GM21825 (cell line): ENCODE data around the gene CECR2.

Experiments used
- ATAC-seq: cut with Tn5 transposase; IDR thresholded peaks from one replicate; pipeline ENCODE4 v1.9.1; 2021; ENCODE audit warnings: mild to moderate bottlenecking, moderate library complexity; ENCODE audit not compliant: unreplicated experiment

Gene CECR2

DNA sequence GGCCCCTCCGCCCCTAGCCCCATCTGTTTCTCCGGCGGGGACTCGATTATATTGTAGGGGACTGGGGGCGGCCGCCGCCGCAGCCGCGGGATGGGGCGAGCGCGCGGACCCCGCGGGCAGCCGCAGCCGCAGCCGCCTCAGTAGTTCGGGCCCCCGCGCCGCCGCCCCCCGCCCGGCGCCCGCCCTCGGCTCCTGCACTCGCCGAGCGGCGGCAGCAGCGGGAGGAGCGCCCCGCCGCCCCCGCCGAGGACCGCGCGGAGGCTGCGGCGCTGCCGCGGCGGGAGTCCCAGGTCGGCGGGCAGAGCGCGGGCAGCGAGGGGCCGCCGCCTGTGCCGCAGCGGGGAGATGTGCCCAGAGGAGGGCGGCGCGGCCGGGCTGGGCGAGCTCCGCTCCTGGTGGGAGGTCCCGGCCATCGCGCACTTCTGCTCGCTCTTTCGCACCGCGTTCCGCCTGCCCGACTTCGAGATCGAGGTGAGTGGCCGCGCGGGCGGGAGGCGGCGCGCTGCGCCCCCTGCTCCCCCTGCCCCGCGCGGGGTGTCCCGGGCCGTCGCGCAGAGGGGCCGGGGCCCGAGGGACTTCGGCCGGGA is at the start of gene CECR2:
CECR2 (plus strand) TSS at position 22 of the 587 bp plus-strand sequence; CDS start at position 346, 324 bp downstream.
- no peak for ATAC-seq

DNA sequence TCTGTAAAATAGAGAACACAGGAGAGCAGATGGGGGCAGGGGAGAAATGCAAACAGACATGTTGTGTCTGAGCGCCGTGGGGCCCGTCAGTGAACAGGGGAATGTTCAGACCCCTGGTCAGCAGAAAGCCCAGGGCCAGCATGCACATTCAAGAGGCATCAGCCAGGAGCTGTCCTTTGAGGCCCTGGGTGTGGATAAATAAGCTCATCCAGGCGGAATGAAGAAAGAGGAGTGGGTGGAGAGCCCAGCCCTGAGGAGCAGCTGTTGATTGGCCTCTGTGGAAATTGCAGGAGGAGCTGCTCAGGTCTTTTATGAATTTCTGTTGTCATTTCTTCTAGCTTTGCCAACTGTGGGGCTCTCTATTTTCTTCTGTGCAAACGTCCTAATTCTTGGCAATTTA is 49.7 kb upstream of the CECR2 start:
- no peak for ATAC-seq

DNA sequence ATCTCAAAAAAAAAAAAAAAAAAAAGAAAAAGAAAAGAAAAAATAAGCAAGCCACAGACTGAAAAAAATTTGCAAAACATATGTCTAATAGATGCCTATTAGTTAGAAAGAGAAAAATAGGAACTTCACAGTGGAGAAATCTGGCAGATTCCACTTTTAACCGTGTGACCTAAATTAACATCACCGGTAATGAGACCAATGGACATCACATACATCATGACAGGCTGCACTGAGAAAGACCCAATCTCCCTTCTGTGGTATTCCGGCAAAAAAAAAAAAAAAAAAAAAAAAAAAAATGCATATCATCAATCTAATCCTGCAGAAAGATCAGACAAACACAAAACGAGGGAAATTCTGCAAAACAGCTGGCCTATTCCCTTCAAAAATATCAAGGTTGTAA is 46.7 kb upstream of the CECR2 start:
- no peak for ATAC-seq

DNA sequence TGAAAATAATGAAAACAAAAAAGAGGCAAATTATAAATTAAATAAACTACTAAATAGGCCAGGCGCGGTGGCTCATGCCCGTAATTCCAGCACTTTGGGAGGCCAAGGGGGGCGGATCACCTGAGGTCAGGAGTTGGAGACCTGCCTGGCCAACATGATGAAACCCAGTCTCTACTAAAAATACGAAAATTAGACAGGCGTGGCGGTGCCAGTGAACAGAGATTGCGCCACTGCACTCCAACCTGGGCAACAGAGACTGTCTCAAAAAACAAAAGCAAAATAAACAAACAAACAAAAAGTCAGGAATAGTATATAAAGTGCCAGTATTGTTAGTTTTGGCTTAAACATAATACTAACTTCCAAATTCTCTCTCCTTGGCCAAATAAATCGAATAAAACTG is 37.6 kb upstream of the CECR2 start:
- ATAC-seq: no peak

DNA sequence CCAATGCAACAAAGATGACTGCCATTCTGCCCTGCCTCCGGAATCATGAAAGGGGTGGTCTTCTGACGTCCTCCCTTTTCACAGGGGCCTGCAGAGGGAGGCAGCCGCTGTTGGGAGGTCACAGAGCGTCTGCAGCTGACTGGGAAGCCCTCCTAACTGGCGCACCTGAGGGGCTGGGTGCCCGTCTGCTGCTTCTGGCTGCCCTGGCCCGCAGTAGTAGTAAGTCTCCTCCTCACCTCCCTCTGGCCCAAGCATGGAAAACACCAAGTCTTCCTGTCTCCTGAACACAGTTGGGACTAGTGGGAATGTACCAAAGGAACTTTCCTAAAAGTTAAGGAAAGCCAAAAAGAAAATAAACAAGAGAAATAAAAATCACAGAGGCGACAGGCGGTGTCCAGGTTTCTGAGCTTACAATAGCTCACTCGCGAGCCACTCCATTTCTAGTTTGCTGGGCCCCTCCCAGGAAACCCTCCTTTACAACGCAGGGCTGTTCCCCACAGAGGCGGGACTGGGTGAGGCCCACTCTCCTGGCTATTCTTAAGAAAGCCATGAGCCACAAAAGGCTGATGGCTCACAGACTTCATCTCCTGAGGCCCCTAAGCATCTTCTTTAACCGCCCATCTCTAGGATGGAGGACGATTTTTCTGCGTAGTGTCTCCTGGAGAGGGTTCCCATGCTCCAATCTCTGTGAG is 37.0 kb upstream of the CECR2 start:
- ATAC-seq: no peak

DNA sequence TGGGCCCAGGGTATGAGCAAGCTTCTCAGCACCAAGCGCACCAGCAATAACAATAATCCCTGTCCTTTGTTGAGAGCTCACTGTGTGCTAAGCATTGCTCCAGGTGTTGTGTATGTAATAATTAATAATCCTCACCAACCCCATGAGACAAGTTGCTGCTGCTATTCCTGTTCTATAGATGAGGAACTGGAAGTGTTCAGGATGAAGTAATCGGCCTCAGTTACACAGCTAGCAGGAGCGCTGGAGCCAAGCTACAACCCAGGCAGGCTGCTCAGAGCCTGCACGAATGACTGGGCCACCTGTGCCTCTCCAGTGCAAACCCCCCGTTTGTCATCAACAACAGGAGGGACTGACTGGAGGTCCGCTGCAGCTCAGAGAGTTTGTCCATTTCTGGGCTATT is 35.2 kb upstream of the CECR2 start:
- no peak for ATAC-seq

DNA sequence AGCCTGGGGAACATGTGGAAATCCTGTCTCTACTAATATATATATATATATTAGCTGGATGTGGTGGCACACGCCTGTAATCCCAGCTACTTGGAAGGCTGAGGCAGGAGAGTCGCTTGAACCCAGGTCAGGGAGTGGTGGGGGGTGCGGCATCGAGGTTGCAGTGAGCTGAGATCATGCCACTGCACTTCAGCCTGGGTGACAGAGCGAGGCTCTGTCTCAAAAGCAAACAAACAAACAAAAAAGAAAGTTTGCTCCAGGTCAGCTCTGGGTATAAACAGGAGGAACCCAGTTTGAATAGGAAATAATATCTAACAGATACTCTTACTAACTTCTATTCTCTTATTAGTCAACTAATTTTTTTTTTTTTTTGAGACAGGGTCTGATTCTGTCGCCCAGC is 34.3 kb upstream of the CECR2 start:
- ATAC-seq: no peak

DNA sequence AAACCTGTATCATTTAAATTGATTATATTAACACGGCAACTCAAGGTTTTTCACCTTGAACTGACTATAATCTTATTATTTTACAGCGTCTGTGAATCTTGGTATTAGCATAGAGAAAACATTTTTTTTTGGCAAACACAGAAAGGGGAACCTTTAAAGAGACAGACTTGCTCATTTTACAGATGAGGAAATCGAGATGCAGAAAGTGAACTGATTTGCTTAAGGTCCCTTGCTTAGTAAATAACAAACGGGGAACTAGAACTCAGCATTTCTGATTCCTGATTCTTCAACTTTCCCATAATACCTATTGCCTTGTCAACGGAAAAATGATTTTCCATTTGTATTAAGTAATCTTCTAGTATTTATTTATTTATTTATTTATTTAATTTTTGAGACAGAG is 33.2 kb upstream of the CECR2 start:
- no peak for ATAC-seq

DNA sequence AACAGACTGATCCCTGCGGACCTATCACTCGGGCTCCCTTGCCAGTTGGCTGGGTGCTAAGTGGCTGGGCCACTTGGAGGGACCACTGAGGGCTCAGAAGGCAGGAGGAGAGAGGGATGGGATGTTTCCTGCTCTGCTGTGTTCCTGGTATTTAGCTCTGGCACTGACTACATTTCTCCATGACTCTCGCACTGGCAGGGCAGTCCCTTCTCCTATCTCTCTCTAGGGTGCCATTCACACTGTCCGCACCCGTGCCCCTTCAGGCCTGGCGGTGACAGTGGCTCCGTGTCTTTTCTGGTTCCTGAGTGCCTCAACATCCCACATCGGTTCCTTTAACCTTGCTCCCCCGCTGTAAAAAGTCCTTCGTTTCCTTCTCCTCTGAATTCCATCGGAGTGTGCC is 31.6 kb upstream of the CECR2 start:
- ATAC-seq: no peak

DNA sequence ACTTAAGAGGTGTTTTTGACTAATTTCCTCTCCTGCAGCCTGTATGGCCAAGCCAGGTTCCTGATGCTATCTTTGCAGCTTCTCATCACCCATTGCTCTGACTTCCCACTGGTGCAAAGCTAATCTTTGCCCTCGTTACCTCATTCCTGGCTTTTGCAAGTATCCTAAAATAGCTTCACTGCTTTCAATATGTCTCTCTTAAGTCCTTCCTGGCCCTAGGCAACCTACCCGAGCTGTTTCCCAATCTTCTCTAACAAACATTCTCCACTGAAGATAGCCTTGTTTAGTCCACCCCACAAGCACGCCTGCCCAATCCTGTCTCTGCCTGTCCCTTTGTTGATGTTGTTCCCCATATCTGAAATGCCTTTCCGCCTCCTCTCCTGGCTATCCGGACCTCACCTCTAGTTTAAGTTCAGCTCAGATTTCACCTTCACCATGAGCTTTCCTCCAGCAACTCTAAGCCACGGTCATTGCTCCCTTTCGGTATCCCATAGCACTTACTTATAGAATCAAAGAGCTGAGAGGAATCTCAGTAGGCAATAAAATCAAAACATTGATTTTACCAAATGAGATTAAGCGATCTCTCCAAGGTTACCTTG is 30.1 kb upstream of the CECR2 start:
- ATAC-seq: no peak

DNA sequence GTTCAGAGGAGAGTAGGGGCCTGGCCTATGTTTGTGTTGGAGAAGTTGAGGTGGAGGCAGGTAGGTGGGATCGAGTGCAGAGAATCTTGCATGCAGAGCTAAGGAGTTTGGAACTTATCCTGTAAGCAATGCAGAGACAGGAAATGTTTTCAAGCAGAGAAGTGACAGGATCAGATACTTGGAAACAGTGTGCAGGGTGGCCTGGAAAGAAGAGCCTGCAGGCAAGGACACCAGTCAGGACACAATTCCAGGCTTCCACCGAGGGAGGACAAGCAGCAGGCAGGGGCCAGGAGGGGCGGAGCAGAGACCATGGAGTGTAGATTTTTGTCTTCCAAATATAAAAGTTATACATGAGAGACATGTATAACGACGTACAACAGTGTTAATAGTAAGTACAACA is 26.9 kb upstream of the CECR2 start:
- ATAC-seq: no peak

DNA sequence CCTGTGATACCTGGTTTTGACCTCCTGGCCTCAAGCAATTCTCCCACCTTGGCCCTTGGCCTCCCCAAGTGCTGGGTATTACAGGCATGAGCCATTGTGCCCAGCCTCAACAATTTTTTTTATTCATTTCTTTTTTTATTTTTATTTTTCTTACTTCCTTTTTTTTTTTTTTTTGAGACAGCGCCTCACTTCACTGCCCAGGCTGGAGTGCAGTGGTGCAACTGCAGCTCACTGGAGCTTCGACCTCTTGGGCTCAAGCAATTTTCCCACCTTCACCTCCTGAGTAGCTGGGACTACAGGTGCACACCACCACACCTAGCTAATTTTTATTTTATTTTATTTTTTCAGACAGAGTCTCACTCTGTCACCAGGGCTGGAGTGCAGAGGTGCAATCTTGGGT is 25.5 kb upstream of the CECR2 start:
- no peak for ATAC-seq

DNA sequence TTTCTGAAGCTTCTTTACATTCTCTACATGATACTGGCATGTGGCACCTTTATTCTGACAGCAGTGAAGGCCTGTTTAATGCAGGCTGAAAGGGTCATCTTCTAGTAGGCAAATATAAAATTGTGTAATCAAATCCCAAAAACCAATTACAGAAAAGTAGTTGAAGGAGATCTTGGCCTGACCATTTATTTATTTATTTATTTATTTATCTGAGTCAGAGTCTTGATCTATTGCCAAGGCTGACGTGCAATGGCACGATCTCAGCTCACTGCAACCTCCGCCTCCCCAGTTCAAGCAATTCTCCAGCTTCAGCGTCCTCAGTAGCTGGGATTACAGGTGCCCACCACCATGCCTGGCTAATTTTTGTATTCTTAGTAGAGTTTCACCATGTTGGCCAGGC is 22.7 kb upstream of the CECR2 start:
- ATAC-seq: no peak

DNA sequence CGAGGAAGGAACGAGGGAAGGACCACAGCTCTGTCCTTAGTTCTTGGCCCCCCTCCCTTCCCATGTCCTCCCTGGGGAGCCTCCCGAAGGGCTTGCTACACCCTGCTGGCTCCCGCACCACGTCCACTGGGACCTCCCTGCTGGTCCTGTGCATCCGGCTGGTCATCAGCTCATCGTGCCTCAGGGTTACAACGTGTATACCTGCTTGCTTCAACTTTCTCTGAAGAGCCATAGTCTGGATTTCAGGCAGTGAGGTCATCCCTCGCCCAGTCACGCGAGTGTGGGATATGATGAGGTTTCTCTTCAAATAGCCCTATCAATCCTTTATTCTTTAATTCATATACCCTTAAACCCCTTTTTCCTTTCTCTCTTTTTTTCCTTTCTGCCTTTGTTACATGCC is 21.5 kb upstream of the CECR2 start:
- ATAC-seq: no peak

DNA sequence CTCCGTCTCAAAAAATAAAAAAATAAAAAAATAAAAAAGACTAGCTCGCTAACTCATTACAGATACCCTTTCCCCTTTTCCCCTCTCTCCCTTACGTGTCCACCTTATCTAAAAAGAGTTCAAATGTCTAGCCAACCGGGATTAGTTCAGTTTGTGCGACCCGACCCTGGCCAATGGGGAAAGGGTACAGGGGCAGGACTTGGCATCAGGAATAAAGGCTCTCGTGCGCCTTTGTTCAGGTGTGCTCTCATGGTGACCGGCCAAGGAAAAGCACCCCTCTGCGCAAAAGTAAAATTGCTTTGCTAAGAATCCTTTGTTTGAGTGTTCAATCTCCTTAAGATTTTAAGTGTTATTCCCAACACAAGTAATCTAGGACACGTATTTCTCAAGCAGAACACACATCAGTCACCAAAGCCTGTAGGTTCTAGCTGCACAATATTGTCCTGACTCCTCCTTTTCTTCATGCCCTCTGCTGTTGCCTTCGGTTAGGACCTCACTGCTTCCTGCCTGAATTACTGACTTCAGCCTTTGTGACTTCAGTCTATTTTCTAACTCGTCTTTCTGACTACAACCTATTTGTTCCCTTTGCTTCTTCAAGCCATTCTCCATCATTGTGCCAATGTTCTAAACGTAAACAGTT is 20.7 kb upstream of the CECR2 start:
- ATAC-seq: no peak

DNA sequence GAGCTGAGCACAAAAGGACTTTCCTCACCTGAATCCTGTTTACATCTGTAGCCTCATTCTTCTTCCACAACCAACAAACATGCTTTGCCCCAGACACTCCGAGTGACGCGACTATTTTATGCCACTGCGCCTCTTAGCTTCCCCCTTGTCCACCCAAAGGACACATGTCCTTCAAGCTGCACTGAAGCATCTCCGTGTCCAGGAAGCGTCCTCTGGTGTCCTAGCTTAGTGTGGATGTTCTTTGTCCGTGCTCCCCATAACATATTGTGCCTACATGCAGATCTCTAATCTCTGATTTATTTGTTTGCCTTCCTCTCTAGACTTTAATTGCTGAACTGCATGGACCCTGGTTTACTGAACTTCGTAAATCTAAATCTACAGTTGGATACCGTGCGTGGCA is 20.1 kb upstream of the CECR2 start:
- ATAC-seq: no peak

DNA sequence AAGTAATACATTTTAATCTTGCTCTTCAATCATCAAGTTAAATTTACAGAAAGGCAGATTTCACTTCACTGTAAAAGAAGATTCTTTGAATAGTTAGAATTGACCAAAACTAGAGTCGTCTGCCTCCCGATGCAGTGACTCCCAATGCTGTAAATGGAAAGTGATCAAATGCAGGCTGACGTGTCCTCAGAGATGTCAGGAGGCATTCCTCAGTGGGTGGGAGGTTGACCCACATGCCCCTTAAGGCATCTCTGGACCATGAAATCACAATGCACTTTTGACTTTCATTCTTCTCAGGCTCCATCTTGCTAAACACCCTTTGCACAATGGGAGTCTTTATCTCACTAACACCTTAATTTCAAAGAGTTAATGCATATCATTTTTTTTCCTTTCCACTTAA is 19.0 kb upstream of the CECR2 start:
- no peak for ATAC-seq

DNA sequence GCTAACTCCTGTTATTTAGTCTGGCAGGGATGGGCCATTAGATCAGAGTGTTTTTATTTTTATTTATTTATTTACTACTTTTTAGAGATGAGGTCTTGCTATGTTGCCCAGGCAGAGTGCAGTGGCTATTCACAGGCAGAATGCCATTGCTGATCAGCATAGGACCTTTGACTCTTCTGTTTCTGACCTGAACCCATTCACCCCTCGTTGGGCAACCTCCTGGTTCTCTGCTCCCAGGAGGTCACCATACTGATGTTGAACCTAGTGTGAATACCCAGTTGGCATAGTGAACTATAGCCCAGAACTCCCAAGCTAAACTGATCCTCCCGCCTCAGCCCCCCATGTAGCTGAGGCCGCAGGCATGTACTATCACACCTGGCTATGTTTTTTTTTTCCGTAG is 16.5 kb upstream of the CECR2 start:
- ATAC-seq: no peak

DNA sequence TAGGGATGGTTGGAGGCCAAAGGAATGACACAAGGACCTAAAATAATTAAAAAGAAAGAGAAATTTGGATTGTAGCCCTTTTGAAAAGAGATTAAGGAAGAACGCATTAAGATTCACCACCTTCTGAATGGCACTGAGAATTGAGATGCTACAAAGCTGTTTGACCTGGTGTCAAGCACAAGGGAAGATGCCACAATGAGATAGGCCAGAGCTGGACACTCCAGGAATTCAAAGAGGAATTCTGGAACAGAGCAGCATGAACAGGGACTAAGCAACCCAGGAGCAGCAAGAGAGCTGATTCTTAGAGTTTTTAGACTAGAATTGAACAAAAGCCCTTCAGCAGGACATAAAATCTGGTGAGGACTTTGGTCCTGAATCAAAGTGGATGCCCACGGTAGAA is 11.6 kb upstream of the CECR2 start:
- no peak for ATAC-seq

DNA sequence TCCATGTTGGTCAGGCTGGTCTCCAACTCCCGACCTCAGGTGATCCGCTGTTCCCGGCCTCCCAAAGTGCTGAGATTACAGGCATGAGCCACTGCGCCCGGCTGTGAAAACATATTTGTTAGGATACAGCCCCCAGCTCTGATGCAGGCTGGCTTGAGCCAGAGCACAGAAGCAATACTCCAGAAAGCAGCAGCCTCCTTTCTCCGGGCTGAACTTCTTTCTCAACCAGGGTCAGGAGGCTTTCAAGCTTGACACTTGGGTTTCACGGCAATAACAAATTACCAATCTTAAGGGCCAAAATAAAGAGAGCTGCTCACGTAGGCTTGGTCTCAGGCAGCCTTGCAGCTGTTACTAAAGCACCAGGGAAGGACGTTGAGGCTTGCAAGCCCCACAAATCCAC is 10.8 kb upstream of the CECR2 start:
- no peak for ATAC-seq

DNA sequence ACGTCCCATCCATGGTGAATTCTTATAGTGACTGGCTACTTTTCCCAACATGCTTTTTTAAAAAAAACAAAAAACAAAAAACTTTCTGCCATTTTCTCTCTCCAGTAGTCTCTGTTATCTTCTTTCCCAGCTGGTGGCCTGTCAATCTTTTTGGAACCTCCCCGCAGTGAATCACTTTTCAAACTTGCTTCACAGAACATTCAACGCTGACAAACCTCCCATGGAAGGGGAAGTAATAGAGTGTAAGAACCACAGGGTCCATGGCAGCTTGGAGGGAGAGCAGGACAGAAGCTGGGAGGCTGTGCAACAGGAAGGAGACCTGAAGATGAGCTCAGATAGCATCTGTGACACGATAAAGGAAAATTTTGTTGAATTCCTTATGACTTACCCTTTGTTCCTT is 9.8 kb upstream of the CECR2 start:
- ATAC-seq: no peak

DNA sequence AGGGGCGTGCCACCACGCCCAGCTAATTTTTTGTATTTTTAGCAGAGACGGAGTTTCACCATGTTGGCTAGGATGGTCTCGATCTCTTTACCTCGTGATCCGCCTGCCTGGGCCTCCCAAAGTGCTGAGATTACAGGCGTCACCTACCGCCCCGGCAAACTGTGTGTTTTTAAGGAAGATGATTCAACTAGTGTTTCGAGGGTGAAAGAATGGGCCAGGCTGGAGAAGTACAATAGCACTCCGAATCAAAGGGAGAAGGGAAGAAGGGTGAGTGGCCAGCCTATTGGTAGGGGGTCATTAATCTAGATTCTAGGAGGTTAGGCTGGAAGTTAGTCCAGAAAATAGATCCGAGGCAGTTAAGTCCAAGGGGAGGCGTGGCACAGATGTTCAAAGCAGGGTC is 2.9 kb upstream of the CECR2 start:
- ATAC-seq: no peak
